ENCODE measurements around the gene NMB.

- TF ChIP-seq EZH2 (IDR thresholded peaks at IDR 0.05; ENCODE audit: insufficient read depth, poor library complexity, severe bottlenecking), result no peak
- no peak for TF ChIP-seq EZH2phosphoT487 (IDR thresholded peaks at IDR 0.05; ENCODE audit: insufficient read depth, low read depth)
These were observed 51.3 kb downstream of the NMB start for GRCh38 chr15:84606653-84607120.

All from GM23248 (cell line).